Hematopoietic multipotent progenitor cell treated with erythropoietin and hydrocortisone succinate and interleukin-3 and kit ligand, for 6 days (in vitro differentiated cells): Measurements from ENCODE around the gene SEMA4D.
"Not testable (repeated sequence)": the region's sequence is repeated elsewhere in the genome, so short reads cannot be mapped to it uniquely, and the experiment has no call there.

Experiments used
- DNase-seq: peaks from one replicate; pipeline ENCODE4 v3.0.0-alpha.2; 2015

Gene SEMA4D

GRCh38 chr9:89380437-89381307 is 117.2 kb downstream of the SEMA4D start:
- no peak for DNase-seq

DNA sequence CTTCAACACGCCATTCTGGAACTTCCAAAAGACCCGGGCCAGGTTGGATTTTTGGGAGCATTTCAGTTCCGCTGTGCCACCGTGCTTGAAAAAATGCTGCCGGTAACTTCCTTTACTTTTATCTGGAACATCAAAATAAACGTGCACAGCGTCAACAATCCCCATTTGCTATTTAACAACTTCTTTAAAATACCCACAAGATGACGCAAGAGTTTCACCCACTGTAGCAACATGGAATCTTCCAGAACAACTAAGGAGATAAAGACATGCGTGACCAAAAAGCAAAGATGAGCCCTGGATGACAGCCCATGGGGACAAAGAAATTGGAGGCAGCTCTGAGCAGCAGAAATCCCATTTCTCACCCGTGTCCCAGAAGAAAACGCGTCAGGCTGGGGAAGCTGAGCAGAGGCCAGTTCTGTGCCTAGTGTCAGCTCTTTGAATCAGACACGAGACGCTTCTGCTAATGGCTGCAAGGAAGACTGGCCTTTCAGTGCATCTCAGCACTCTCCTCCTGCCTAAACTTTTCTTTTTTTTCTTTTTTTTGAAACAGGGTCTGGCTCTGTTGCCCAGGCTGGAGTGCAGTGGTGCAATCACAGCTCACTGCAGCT is 118.3 kb downstream of the SEMA4D start:
- DNase-seq = peak; percentile 74

DNA sequence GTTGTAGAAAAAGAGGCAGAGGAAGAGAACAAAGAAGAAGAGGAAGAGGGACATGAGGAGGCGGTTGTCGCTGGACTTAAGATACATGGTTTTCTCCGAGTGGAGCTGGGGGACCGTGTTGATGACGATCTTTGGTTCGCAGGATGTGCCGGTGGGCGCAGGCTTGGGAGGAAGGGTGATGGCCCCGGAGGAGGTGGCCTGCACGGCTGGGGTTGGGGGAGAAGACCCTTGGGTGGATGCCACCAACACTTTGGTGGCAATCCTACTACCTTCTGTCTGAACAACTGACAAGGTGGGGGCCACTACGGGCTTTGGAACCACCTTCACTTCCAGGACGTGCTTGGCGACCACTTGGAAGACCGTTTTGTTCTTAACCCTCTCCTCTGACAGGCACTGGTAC is 118.9 kb downstream of the SEMA4D start:
- DNase-seq = no peak

- DNase-seq = no peak
These were observed 119.4 kb downstream of the SEMA4D start for GRCh38 chr9:89378541-89378940.

DNA sequence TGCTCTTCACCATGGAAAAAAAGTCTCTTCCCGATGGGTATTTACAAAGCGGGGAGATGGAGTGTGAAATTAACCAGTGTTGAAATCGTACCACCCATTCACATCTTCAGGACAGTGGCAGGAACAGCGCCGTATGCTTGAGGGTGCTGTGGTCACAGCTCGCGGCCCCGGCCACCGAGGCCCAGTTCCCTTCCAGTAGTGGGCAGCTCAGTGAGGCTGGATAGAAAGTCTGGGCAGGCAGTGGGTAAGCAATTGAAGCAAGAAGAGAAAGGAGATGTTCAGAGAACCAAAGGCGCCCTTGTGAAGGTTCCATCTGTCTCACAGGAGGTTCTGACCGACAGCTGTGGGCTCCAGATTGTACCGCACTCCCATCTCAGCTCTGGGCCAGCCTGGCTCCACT is 120.5 kb downstream of the SEMA4D start:
- DNase-seq = no peak

GRCh38 chr9:89376741-89377351 is 121.1 kb downstream of the SEMA4D start:
- DNase-seq = no peak

GRCh38 chr9:89376286-89376685 is 121.6 kb downstream of the SEMA4D start:
- no peak for DNase-seq

DNA sequence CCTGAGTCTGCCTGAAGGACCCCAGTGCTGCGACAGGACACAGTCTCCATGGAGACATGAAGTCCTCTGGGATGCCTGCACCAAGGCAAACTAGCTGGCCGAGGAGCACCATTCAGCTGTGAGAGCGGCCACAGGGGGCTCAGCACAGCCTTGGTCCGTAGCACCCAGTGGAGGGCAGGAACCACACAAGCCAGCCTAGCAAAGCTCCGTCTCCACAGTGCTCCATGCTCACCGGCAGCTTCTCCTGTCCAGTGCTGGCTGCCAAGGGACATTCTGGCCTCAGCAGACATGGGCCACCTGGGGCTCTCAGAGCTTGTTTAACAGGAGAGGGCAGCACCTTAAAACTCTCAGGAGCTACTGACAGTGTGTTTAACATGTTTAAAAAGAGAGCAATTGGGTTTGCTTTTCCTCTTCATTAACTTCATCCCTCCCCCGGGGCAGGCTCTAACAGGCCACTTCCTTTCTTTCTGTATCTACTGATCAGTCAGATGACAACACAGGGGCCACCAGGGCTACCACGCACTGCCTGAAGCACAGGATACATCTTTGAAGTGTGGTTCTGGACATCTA is 122.6 kb downstream of the SEMA4D start:
- DNase-seq = peak; percentile 86

GRCh38 chr9:89374176-89374575 is 123.7 kb downstream of the SEMA4D start:
- DNase-seq = no peak

GRCh38 chr9:89372979-89373378 is 124.9 kb downstream of the SEMA4D start:
- DNase-seq = no peak

- DNase-seq = peak; percentile 70
These were observed 125.6 kb downstream of the SEMA4D start for GRCh38 chr9:89372230-89372816.

- DNase-seq = not testable (repeated sequence)
These were observed 126.1 kb downstream of the SEMA4D start for GRCh38 chr9:89371791-89372190.

DNA sequence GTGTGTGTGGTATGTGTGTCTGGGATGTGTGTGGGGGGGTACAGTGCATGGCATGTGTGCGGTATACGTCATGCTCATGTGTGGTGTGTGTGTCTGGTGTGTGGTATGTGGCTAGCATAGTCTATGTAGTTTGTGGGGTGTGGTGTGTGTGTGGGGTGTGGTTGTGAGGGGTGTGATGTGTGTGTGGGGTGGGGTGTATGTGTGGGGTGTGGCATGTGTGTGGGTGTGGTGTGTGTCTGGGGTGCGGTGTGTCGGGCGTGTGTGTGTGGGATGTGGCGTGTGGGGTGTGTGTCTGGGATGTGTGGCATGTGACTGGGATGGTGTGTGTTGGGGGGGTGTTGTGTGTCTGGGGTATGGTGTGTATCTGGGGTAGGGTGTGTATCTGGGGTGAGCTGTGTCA is 127.3 kb downstream of the SEMA4D start:
- no peak for DNase-seq

DNA sequence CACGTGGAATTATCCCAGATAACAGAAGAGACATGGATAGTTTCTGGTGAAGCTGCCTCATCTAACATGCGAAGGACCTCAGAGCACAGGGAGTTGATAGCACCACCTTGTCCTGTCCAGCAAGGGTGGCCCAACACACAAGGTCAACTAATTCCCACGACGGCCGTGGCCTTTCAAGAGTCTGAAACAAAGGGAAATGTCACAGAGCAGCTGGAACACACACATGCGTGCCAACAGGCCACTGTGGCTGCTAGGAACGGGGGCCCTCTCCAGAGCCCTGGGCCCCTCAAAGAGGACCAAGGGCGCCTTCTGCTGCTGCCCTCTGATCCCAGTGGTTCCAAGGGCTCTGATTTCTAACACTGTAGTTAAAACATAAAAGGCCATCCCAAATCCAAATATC is 128.9 kb downstream of the SEMA4D start:
- no peak for DNase-seq

DNA sequence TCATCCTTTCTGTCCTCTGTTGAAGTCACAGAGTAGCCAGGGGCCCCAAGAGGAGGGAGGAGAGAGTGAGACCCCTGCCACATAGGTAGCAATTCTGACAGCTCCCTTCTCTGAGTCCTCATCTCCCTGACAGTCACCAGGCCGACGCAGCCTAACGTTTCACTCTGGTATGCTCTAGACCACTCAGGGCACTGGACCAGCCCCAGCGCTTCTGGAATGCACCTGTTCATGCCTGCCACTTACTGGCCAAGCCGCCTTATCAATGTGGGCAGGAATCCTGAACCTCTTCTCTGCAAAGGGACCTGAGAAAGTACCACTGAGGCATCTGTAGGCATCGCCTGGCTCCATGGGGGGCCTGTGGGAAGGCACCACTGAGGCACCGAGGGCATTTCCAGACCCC is 129.4 kb downstream of the SEMA4D start:
- no peak for DNase-seq

- DNase-seq = no peak
These were observed 130.0 kb downstream of the SEMA4D start for GRCh38 chr9:89367726-89368437.

GRCh38 chr9:89367281-89367680 is 130.6 kb downstream of the SEMA4D start:
- no peak for DNase-seq

- DNase-seq = no peak
These were observed 131.2 kb downstream of the SEMA4D start for GRCh38 chr9:89366711-89367110.

- DNase-seq = no peak
These were observed 132.4 kb downstream of the SEMA4D start for GRCh38 chr9:89365532-89365912.

DNA sequence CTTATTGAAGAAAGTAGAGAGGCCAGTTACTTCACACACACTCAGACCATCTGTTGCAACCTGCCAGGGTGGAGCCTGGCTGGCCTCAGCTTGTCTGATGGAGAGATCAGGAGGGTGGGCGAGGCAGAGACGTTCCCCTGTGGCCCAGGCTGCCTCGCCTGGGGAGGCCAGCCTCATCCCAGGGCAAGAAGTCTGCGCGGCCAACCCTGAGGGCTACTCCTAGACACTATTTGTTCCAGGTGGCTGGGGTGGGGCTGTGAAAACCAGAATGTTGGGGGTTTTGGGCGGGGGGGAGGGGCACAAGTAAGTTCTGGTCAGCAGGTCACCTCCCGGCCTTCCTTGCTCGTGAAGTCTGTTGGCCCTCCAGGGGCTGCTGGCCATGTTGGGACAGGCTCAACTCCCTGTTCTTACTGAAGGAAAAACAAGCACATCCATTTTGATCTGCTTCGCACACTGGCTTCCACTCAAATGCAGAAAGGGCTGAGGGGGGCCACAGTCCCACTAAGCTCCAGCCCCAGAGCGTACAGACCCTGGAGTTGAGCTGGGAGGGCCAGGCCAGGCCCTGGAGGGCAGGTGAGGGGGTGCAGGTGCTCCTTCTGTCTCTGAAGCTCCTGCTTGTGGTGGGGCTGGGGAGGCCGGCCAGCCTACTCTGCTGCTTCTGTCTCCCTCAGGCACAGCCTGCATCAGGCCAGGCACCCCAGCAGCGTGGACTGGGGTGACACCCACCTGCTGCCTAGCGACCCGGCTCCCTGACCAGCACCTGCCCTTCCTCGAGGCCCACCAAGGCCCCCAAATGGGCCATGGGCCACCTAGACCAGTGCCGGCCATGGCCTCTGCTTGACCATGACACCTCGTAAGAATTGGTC is 133.0 kb downstream of the SEMA4D start:
- peak; percentile 57 for DNase-seq

DNA sequence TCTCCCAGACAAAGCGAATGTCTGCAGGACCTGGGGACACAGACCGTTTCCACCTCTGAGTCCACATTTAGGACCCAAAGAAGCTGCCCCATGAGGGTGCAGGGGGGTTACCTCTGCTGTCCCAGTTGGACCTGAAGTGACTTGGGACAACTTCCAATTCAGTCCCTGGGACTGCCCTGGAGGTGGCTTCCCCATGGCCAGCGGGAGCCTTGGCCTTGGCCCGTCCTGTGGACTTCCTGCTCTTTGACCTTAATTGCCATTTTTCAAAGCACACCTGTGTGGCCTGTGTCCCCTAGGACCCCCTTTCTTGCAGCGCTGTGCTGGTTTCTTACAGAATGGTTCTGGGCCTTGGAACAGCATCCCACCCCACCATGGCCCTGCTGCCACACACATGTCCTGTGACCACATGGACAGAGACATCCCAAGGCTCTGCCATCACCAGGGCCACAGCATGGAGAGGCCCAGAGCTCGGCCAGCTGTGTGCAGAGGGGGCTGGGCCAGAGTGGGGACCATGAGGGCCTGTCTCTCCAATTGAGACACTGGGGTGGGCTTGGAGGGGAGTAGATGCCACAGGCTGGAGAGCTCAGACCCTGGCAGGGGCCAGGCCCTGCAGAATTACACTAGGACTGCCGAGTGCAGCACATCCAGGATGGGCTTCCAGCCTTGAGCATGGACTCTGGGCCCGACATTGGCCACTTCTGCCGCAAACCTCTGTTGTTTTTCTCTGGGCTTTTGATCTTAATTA is 133.8 kb downstream of the SEMA4D start:
- DNase-seq = no peak
